SKM-1 (cell line): ENCODE measurements around the gene HS3ST4.

Experiments
- DNase-seq: peaks from one replicate; lab custom pipeline; 2025; ENCODE audit not compliant: unreplicated experiment; lab: John Stamatoyannopoulos, UW

Gene HS3ST4

GRCh38 chr16:26161461-26162180 lies 469.9 kb downstream of the HS3ST4 start:
- DNase-seq, result no peak

GRCh38 chr16:26169473-26169872 lies 477.7 kb downstream of the HS3ST4 start:
- DNase-seq, result no peak

- no peak for DNase-seq
Measured at GRCh38 chr16:26175944-26176343, 484.2 kb downstream of the HS3ST4 start.

GRCh38 chr16:26177438-26177837 lies 485.7 kb downstream of the HS3ST4 start:
- no peak for DNase-seq

GRCh38 chr16:26178298-26178697 lies 486.5 kb downstream of the HS3ST4 start:
- no peak for DNase-seq

- no peak for DNase-seq
Measured at GRCh38 chr16:26186091-26186615, 494.4 kb downstream of the HS3ST4 start.
